HEK293T (cell line): ENCODE measurements around the gene TRIM37.

Source experiments
- BHLHE40 ChIP-seq: fragments of 450-650 bp; IDR thresholded peaks from 2 replicates; pipeline ENCODE4 v1.6.1; 2016; ENCODE audit warnings: mild to moderate bottlenecking, moderate library complexity, borderline replicate concordance
- CTBP1 ChIP-seq: fragments of 450-650 bp; IDR thresholded peaks from 2 replicates; pipeline ENCODE4 v1.6.1; 2016; ENCODE audit warnings: borderline replicate concordance
- FOXA1 ChIP-seq: fragments of 450-650 bp; IDR thresholded peaks from 2 replicates; pipeline ENCODE4 v1.6.1; 2016; ENCODE audit warnings: mild to moderate bottlenecking
- FOXK2 ChIP-seq: fragments of 450-650 bp; IDR thresholded peaks from 2 replicates; pipeline ENCODE4 v1.6.1; 2016; ENCODE audit warnings: mild to moderate bottlenecking
- FOXM1 ChIP-seq: fragments of 450-650 bp; IDR thresholded peaks from 2 replicates; pipeline ENCODE4 v1.6.1; 2017; ENCODE audit warnings: mild to moderate bottlenecking, borderline replicate concordance
- HDGF ChIP-seq: fragments of 450-650 bp; IDR thresholded peaks from 2 replicates; pipeline ENCODE4 v1.6.1; 2017; ENCODE audit warnings: antibody characterized with exemption, borderline replicate concordance
- L3MBTL2 ChIP-seq: fragments of 450-650 bp; conservative IDR thresholded peaks from 2 replicates; pipeline ENCODE4 v1.6.1; 2016; ENCODE audit warnings: mild to moderate bottlenecking
- NFRKB ChIP-seq: fragments of 450-650 bp; IDR thresholded peaks from 2 replicates; pipeline ENCODE4 v1.6.1; 2016; ENCODE audit warnings: mild to moderate bottlenecking, moderate library complexity
- SP1 ChIP-seq: fragments of 450-650 bp; IDR thresholded peaks from 2 replicates; pipeline ENCODE4 v1.6.1; 2017
- SUZ12 ChIP-seq: fragments of 450-650 bp; IDR thresholded peaks from 2 replicates; pipeline ENCODE4 v1.6.1; 2016; ENCODE audit warnings: mild to moderate bottlenecking
- TARDBP ChIP-seq: fragments of 450-650 bp; IDR thresholded peaks from 2 replicates; pipeline ENCODE4 v1.6.1; 2016

GRCh38 chr17:59027750-59028149 lies 78.9 kb downstream of the TRIM37 start:
- TF ChIP-seq SUZ12 (no peak), FOXM1 (no peak), FOXK2 (no peak), SP1 (no peak), HDGF (no peak), FOXA1 (no peak), TARDBP (no peak), NFRKB (no peak), CTBP1 (no peak), BHLHE40 (no peak), L3MBTL2 (no peak)
